Erythroblast (primary cell): ENCODE data around the gene PSMA5.

Experiments used
- GATA1 ChIP-seq: IDR thresholded peaks from 2 replicates; pipeline ENCODE4 v1.6.1; 2011; ENCODE audit warnings: low read depth, mild to moderate bottlenecking, control low read depth, low read length, moderate library complexity
- POLR2A ChIP-seq: IDR thresholded peaks from 2 replicates; pipeline ENCODE4 v1.6.1; 2011; ENCODE audit warnings: mild to moderate bottlenecking, low read length

- TF ChIP-seq POLR2A (no peak), GATA1 (no peak)
Observed at GRCh38 chr1:109379907-109380306, 46.3 kb downstream of the PSMA5 start.
